Measurements from ENCODE around the gene SPDYA.

Gene SPDYA

DNA sequence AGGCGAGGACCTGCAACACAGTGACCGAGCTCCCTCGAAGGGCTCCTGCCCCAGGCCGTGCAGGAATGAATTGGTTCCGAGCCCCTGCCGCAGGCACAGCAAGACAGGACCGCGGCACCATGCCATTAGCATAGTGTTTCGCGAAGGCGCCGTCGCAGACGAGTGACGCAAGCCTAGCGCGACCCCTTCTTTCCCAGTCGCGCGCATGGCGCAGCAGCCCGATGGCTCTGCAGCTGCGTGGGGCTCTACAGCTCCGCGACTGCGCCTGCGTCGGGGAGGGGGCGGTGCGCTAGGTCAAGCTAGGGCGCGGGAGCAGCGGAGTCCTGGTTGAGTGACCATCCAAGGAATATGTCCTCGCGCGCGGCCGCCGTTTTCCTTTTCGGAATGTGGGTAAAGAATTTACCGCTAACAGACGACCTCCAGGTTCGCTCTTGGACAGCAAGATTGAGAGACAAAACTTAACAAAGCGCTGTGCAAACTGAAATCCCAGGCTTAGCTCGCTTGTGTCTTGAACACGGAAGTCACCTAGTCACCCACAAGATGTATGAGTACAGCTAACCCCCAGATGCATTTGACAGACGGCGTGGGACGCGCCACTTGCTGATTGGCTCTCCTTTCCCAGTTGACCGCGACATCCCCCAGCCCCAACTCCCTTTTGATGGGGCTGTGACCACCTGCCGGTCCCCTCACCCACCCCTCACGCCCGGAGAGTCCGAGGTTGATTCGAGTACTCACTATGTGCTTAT, 59.7 kb downstream of the SPDYA start, which contains the start of gene TRMT61B:
Gene TRMT61B, minus strand, starts transcription at position 164 of the 746 bp plus-strand sequence. Its CDS starts 32 bp downstream, at position 132.
- ATAC-seq = peak; percentile 99
- Mint-ChIP-seq H3K27me3 (no peaks in the 10 kb centered on the region), H3K27ac (peak within 1 kb of the TSS; percentile 97), H3K36me3 (peaks cover 1% of the 10 kb centered on the region), H3K4me3 (peak within 1 kb of the TSS; percentile 97), H3K4me1 (peaks cover 30% of the 10 kb centered on the region), H3K9me3 (no peaks in the 10 kb centered on the region)

DNA sequence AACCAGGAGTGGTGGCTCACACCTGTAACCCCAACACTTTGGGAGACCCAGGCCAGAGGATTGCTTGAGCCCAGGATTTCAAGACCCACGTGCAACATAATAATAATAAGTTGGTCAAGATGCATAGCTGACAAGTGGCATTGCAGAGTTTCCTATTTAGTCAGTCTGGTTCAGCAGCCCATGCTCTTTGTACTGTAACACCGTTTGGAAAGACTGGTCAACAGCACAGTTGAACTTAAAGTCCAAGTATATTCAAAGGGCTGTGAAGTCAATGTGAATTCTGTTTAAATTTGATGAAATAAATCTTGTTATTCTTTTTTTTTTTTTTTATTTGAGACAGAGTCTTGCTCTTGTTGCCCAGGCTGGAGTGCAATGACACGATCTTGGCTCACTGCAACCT, 61.0 kb downstream of the SPDYA start:
- Mint-ChIP-seq H3K9me3 (no peaks in the 10 kb centered on the region), H3K27ac (no peak overlapping the region), H3K4me3 (no peak overlapping the region), H3K27me3 (peaks cover 12% of the 10 kb centered on the region), H3K4me1 (peaks cover 25% of the 10 kb centered on the region), H3K36me3 (no peaks in the 10 kb centered on the region)
- ATAC-seq = no peak

DNA sequence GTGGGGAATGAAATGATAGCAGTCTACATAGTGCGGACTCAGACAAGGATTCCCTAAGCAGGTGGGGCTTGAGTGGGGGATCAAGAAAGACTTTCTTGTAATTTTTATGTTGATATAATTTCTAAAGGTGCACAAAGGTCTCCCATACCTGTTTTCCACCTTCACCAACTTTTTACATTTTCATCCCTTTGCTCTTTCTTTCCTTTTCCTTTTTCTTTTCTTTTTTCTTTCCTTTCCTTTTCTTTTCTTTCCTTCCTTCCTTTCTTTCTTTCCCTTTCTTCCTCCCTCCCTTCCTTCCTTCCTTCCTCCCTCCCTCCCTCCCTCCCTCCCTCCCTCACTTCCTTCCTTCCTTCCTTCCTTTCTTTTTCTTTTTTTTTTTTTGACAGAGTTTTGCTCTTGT, 69.6 kb downstream of the SPDYA start:
- H3K4me3 Mint-ChIP-seq = no peak overlapping the region
- H3K27me3 Mint-ChIP-seq = peaks cover 37% of the 10 kb centered on the region
- no peaks in the 10 kb centered on the region for H3K9me3 Mint-ChIP-seq
- H3K4me1 Mint-ChIP-seq = no peaks in the 10 kb centered on the region
- no peaks in the 10 kb centered on the region for H3K36me3 Mint-ChIP-seq
- H3K27ac Mint-ChIP-seq = no peak overlapping the region
- no peak for ATAC-seq

DNA sequence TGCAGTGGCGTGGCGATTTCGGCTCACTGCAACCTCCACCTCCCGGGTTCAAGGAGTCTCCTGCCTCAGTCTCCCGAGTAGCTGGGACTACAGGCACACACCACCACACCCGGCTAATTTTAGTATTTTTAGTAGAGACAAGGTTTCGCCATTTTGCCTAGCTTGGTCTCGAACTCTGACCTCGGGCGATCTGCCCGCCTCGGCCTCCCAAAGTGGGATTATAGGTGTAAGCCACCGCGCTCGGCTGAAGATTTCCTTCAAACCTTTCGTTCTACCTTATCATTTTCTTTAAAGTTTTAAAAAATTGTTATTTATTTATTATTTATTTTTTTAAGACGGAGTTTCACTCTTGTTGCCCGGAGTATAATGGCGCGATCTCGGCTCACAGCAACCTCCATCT, 82.9 kb downstream of the SPDYA start:
- no peaks in the 10 kb centered on the region for H3K9me3 Mint-ChIP-seq
- H3K4me3 Mint-ChIP-seq = no peak overlapping the region
- peaks cover 31% of the 10 kb centered on the region for H3K4me1 Mint-ChIP-seq
- H3K36me3 Mint-ChIP-seq = peaks cover 4% of the 10 kb centered on the region
- no peaks in the 10 kb centered on the region for H3K27me3 Mint-ChIP-seq
- H3K27ac Mint-ChIP-seq = no peak overlapping the region
- ATAC-seq = no peak

DNA sequence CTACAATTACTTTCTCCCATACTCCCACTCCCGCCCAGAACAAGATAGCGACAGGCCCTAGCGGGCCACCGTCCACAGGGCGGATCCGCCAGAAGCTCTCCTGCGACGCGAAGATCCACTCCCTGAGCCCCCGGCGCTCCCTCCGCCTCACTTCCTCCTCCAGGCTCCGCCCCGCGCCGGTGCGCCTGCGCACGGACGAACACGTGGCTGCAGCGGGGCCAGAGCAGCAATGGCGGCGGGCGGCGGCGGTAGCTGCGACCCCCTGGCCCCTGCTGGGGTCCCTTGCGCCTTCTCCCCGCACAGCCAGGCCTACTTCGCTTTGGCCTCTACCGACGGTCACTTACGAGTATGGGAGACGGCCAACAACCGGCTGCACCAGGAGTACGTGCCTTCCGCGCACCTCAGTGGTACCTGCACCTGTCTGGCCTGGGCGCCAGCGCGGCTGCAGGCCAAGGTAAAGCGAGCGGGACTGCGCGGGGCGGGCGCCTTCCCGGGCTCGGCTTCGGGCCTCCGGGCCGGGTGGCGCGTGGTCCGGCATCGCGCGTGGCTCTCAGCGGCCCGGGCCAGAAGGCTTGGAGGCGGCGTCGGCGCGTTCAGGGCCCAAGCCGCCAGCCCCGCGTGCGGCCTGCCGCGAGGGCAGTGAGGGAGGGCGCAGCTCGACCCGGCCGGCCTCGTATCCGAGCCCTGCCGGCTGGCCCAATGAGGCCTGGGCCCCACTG, 84.0 kb downstream of the SPDYA start, which contains the start of gene WDR43:
Gene WDR43, plus strand, starts transcription at position 198 of the 719 bp plus-strand sequence. Its CDS starts 32 bp downstream, at position 230.
- no peaks in the 10 kb centered on the region for H3K27me3 Mint-ChIP-seq

GRCh38 chr2:28895189-28895893, 84.7 kb downstream of the SPDYA start:
- H3K36me3 Mint-ChIP-seq = peaks cover 4% of the 10 kb centered on the region
- H3K9me3 Mint-ChIP-seq = no peaks in the 10 kb centered on the region
- H3K4me3 Mint-ChIP-seq = peak overlapping the region; percentile 96
- H3K27me3 Mint-ChIP-seq = no peaks in the 10 kb centered on the region
- H3K4me1 Mint-ChIP-seq = peaks cover 41% of the 10 kb centered on the region
- H3K27ac Mint-ChIP-seq = peak overlapping the region; percentile 94
- ATAC-seq = peak; percentile 56

More for the DNA sequence above, 84.0 kb downstream of the SPDYA start, which contains the start of gene WDR43:
- H3K27ac Mint-ChIP-seq = peak within 1 kb of the TSS; percentile 94
- H3K4me1 Mint-ChIP-seq = peaks cover 41% of the 10 kb centered on the region
- H3K9me3 Mint-ChIP-seq = no peaks in the 10 kb centered on the region
- H3K36me3 Mint-ChIP-seq = peaks cover 4% of the 10 kb centered on the region
- ATAC-seq = peak; percentile 98
- peak within 1 kb of the TSS; percentile 96 for H3K4me3 Mint-ChIP-seq

DNA sequence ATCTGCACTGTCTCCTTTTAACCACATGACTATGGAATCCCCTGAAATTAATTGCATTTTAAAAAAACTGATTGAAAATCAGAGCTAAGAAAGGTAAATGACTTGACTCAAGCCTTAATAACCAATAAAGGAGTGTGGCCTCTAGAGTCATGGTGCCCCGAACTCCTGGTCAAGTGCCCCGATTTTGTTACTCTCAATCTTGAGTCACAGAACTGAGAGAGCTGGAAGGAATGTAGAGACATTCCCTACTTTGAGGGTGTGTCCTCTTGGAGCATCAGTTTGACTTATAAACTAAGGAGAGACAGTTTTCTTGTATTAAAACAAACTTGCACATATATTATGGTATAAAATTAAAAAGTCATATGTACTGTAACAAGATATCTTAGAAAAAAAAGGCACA, 86.3 kb downstream of the SPDYA start:
- Mint-ChIP-seq H3K36me3 (peaks cover 4% of the 10 kb centered on the region), H3K27ac (no peak overlapping the region), H3K4me3 (peak overlapping the region; percentile 22), H3K4me1 (peaks cover 56% of the 10 kb centered on the region), H3K9me3 (no peaks in the 10 kb centered on the region), H3K27me3 (no peaks in the 10 kb centered on the region)
- no peak for ATAC-seq

GRCh38 chr2:28898048-28898447, 87.4 kb downstream of the SPDYA start:
- H3K4me3 Mint-ChIP-seq = no peak overlapping the region
- no peak overlapping the region for H3K27ac Mint-ChIP-seq
- H3K4me1 Mint-ChIP-seq = peaks cover 56% of the 10 kb centered on the region

More at GRCh38 chr2:28898048-28898447, 87.4 kb downstream of the SPDYA start:
- no peak for ATAC-seq
- Mint-ChIP-seq H3K36me3 (peaks cover 10% of the 10 kb centered on the region), H3K9me3 (no peaks in the 10 kb centered on the region), H3K27me3 (no peaks in the 10 kb centered on the region)

Data from stimulated activated memory B cell treated with anti-CD40 and anti-IgM and Interleukin-4, amounts not matched to agents 10 μg/mL and 1 μg/mL and 100 μg/mL, for 72 hours (primary cell).